Muscle of back (tissue), 11 donors: Measurements from ENCODE around the gene CDC5L. TPM values are rescaled to one million over a fixed set of nuclear protein-coding genes. Genes with fewer than 3 reads are reported as not detected.

Experiments
- DNase-seq, 3 donors: peaks; one replicate each; pipeline versions ENCODE4 v3.0.0 to v3.0.0-alpha.2; 2013
- polyA plus RNA-seq, 10 donors: library from polyadenylated mRNA; unstranded; fragments of 120-200 nt; gene quantifications; one replicate each; pipeline ENCODE4 v1.2.1, GENCODE V29; 2013; ENCODE audit not compliant: insufficient read length in 10 of 10

Gene CDC5L
- polyA plus RNA-seq, 10 donors: 22.0 to 31.3 (median 25.8) TPM

DNA sequence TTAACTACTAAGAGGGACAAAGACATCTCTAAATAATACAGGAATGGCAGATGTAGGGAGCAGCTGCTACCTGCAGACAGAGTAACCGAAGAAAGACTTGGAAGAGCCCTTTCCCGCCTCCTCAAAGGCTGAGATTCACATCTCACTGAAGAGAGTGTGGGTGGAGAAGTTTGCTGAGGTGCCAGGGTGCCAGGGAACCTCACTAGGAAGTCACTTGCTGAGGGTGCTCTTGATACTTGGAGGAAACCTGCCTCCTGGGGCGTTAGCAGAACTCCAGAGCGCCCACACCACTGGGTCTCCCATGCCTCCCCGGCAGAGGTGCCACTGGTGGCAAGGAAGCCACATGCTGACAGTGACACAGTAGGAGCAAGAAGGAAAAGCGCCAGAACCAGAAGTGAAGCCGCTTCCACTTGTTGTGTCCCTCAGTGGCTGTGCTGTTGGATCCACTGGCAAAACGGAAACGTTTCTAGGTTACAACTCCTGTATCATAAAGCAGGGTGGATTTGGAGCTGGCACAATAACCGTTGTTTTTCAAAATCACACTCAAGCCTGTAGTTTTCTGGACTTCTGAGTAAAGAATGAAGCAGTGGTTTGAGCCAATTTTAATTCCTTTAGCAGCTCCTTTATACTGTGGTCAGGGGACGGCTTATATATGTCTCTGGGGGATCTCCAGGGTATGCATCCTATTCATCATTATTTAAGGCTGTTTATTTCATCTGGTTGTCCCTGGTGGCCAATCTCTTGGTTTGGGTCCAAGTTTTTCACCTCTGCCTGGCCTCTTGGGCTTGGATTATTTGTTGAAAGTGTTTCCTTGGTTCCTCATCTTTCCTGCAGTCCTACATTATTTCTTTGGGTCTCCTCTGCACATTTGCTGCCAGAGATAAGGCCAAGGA, 64.5 kb downstream of the CDC5L start:
- DNase-seq: no peak

DNA sequence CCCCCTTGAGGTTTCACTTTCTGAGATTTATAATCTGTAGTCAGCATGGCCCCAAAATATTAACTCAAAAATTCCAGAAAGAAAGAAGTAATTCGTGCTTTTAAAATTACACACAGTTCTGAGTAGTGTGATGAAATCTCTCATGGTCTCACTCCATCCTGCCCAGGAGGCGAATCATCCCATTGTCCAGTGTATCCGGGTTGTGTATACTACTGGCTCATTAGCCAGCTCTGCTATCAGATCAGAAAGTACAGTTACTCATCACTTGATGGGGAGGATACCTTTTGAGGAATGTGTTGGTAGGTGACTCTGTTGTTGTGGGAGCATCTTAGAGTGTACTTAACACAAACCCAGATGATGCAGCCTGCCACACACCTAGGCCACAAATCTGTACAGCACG, 65.2 kb downstream of the CDC5L start:
- DNase-seq: peak in 1 of 3 donors; percentile 59

DNA sequence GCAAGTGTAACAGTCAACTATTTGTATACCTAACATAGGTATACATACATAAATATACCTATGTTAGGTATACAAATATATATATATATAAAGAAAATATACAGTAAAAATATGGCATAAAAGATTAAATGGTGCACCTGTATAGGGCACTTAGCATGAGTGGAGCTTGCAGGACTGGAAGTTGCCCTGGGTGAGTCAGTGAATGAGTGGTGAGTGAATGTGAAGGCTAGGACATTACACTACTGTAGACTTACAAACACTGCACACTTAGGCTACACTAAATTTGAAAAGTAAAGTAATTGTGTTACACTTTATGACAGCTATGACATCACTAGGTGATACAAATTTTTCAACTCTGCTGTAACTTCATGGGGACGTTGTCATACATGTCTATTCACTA, 65.6 kb downstream of the CDC5L start:
- no peak for DNase-seq

DNA sequence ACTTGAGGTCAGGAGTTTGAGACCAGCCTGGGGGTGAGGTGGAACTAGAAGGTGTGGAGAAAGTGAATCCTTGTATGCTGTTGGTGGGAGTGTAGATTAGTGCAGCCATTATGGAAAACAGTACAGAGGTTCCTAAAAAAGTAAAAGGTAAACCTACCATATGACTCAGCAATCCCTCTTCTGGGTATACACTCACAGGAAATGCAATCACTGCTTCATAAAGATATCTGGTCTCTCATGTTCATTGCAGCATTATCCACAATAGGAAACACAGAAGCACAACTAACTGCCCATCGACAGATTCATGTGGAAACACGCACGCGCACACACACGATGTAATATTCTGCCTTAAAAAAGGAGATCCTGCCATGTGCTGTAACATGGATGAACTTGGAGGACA, 66.7 kb downstream of the CDC5L start:
- no peak for DNase-seq

DNA sequence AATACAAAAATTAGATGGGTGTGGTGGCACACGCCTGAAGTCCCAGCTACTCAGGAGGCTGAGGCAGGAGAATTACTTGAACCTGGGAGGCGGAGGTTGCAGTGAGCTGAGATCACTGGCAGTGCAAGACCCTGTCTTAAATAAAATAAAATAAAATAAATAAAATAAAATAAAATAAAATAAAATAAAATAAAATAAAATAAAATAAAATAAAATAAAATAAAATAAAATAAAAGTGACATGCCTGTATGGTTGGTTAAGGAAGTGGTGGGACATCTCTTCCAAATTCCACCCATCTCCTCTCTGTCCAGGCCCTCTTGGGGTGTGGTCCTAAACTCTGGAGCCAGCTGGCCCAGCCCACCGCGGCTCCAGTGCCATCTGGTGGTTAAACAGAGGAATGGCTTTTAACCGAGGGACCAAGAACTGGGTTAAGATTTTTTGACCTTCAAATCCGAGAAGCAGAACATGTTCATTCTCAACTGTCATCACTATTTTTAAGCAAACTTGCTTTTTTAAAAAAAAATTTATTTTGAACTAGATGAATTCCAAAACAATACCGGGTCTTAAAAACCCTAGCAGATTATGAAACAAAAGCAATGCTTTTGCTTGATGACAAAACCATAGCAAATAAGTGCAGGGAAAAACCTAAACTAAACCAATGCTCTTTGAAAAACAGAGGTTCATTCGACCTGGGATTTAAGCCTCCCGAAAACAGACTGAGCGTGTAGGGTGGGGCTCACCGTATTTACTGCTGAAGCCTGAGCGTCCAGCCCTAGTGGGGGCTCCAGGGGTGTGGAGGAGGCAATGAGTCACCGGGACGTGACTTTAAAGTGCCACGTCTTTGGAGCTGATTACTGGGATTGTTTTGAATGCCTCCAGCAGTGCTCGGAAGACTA, 68.8 kb downstream of the CDC5L start:
- peak in 1 of 3 donors; percentile 38 for DNase-seq

DNA sequence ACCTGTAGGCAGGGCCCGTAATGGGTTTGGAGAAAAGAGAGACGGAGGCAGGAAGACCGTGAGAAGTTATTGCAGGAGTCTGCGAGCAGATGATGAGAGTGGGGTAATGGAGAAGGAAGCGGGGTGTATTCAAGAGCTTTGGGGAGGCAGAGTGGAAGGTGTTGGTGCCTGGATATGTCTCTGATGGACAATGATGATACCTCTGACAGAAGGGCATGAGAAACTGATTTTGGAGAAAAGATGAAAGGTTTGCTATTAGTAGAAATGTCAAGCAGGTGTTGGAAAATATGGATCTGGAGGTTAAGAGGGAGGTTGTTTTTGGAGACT, 69.4 kb downstream of the CDC5L start:
- no peak for DNase-seq

DNA sequence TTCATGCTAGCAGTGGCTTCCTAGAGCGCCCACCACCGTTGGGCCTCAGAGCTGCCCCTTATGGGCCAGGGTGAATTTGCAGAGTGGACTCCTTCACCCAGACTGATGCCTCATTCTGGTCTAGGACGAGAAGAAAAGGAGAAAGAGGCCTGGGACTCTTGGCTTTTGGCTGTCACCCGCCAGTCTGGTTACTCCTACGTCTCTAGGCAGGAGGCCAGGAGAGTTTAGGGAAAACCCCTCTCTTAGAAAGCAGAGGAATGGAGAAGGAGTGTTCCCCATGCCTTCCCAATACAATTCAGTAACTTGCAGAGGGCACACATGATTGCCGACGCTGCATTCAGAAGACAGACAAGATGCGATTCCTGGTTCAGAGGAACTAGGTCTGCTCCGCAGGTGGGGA, 70.1 kb downstream of the CDC5L start:
- DNase-seq: no peak

DNA sequence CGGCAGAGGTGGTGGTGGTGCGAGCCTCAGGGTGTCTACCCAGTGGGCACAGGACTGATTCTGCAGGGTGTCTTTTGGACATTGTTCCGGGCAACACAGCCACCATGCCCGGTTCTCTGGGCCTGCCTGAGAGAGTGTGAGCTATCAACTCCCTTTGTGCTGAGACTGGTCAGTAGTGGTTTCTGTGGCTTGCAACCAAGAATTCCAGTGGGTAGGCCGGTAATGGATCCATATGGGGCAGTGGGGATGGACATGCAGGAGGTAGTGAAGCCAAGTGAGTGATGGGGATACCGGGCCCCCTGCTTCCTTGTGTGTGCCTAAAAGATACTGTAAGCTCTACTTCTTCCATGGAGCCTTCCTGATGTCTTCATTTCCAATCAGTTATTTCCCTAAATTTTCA, 71.0 kb downstream of the CDC5L start:
- no peak for DNase-seq

DNA sequence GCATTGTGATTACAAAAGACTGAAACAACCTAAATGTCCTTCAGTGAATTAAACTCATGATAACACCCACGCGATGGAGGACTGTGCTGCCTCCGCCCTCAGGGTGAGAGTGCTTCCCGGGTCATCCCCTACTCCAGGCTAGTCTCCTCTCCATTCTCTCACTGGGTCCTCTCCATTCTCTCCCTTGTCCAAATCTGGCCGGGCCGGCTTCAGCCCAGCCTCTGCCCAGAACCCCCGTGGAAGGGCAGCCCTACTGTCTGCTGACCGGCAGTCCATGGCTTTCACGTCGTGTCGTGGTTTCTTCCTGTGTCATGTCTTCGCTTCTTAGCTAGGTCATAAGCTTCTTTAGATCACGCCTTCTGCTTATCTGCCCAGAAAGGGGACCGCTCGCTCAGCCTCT, 74.8 kb downstream of the CDC5L start:
- DNase-seq: no peak

DNA sequence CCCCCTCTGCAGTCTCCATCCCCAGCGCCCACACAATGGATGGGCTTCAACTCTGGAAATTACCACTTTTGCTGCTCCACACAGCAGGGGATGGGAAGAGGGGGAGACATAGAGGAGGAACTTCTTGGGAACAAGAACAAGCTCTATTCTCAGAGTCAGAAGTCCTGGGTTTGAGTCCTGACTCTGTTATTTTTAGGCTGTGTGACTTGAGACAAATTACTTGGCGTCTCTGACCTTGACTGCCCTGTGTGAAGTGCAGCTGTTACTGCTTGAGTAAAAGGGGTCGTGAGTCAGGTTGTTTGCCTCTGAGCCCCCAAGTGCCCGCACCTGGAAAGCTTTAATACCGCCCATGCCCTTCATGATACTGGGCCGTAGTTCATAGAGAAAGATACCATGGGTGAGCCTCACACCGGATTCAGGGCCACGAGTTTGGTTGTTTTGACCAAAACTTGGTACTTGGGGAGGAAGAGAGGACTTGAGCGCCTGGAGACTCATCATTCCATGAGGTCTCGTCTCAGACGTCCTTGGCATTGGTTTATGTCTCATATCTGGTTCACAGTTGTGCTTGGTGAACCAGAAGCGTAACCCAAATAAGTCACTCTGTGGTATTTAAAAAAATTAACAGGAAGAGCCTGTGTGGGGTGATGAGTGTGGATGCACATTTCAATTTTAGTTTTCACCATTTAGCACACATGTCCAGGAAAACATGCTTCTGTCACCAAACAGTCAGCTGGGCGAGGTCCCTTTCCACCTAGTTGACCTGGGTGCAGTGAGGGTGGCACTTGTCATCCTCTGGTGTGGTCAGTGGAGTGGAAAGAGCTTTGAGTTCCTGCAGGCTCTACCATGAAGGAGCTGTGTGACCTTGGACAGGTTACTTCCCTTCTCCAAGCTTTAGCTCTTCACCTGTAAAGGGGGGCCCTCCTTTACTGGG, 75.6 kb downstream of the CDC5L start:
- no peak for DNase-seq

DNA sequence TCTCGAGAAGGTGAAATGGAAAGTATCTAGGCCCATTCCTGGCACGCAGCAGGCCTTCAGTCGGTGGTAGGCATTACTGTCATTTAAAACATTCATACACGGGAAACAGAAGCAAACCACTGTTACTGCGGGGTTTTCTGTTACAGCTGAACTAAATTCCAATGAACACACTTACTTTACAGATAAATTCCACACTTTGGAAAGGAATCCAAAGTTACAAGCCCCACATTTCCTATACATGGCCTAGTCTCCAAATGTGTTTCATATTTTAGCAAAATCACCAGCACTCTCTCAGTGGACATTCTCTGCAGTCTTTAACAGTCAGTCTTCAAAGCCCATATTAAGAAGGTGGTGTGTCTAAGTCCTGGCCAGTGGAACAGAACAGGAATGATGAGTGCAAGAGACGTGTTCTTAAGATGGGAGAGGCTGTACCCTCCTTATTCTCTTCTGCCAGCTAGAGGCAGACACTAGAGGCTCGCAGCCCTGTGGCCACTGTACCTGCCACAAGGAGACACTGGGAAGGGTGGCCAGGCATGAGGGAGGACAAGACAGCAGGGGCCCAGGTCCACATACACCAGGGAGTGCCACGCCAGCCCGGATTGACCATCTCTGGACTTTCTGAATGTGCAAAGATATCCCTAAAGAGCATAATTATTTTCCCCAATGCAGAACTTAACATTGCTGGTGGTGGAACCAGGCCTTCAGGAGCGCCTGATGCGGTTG, 76.4 kb downstream of the CDC5L start:
- no peak for DNase-seq

DNA sequence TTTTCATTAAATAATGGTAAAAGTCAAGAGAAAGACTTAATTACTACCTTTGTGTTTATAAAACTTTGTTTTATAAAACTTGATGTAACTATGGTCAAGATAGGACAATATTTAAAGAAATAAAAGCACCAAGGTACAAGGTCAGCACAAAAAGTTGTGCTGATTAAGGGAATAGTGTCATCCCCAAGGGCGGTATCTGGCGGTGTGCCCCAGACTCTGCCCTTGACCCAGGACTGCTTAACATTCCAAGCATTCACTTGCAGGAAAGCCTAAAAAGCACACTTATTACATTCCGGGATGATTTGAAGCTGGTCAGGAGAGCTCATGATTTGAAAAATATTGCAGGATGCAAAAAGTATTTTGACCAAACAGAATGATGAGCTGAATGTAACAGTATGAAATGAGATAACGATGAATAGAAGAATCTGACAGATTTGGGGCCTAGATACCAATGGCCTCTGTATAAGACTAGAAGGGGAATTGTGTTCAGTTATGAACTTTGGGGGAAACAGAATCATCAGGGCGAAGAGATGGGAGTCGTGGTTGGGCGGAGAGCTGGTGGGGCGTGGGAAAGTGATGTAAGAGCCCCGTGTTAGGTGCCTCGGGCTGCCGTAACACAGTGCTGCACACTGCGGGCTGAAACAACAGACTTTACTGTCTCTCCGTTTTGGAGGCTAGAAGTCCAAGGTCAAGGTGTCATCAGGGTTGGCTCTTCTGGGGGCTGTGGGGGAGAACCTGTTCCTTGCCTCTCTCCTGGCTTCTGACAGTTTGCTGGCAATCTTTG, 77.2 kb downstream of the CDC5L start:
- DNase-seq: no peak

DNA sequence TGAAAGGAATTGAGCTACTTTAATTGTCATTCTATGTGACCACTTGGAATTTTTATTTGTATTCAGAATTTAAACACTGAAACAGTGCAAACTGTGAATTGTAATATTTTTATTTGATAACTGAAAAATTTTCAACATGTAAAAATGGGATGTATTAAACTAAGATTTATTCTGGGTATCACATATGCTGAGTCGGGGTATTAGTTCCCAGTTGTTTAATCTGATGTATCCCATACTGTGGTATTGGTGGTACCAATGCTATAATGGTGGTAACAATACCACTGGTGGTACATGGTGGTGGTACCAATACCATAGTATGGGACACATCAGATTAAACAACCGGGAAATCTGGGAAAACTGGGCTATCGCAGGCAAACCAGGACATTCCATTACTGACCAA, 79.4 kb downstream of the CDC5L start:
- no peak for DNase-seq

DNA sequence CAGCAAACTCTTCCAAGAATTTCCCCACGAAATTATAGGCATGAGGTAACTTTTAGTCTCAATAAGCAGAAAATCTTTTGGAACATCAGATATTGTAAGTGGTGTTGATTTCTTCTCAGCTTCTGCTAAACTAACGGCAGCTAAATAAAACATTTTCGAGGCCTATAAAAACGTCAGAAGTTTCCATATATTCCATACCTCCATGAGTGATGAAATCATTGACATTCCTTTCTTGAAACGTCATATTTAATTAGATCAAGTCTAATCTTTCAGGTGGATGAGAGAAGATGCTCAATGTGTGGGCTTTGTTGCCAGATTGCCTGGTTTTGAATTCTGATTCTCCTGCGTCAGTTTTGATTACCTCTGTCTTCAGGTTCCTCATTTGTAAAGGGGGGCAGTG, 81.3 kb downstream of the CDC5L start:
- DNase-seq: no peak

DNA sequence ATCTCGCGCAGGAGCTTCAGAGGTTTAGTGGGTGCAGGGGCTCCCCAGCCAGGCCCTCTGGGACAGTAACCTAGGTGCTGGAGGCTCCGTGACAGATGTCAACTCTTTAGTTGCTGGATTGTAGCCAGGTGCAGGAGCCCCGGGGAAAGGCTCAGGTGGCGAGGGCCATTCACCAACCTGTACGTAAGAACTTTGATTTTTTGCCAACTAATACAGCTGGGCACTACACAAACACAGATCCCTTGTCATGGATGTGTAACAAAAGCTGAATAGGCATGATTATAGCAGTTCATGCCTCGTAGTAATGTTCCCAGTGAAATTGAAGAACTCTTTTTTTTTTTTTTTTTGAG, 82.6 kb downstream of the CDC5L start:
- DNase-seq: no peak

DNA sequence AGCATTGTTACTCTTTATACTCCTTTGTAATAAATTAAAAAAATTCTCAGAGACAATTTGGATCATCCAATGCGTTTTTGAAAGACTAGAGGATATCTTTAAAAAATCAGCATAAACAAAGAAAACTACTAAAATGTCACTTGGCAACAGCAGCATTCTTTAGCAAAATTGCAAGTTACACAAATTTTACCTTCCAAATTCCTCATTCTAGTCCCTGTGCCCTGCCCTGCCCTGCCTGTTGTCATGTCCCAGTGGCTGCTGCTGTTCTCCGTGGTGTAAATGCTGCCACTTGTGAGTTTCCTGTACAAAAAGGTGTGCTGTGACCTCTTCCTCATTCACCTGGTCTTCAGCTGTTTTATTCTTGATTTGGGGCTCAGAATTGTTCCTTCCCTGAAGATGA, 83.2 kb downstream of the CDC5L start:
- DNase-seq: no peak

DNA sequence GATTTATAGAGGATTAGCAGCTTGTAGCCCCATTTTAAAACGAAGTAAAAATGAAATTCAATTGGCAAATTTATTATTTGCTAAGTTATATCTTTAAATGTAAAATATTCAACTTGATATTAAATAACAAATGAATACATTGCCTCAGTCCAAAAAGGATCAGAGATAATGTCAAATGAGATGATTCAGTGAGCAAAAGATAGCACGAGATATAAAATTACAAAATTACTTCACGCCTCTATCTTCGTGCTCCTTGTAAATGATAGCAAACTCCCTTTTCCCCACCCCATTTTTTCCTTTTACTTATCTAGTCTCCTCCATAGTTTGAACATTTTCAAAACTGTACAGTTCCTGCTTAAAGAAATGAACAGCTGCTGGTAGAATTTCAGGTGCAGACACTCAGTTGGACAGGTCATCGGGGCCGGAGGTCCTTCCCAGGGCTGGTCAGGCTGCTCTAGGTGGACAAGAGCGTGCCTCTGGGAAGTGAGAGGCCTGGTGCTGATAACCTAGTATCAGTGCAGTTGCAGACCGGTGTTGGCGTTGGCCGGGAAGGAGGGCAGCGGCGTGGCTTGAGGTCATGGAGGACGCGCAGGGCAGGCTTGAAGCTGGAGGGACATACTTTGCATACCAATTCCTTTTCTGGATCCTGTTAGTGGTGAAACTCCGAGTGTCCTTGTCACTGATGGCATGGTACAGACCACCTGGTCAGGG, 83.9 kb downstream of the CDC5L start:
- no peak for DNase-seq

DNA sequence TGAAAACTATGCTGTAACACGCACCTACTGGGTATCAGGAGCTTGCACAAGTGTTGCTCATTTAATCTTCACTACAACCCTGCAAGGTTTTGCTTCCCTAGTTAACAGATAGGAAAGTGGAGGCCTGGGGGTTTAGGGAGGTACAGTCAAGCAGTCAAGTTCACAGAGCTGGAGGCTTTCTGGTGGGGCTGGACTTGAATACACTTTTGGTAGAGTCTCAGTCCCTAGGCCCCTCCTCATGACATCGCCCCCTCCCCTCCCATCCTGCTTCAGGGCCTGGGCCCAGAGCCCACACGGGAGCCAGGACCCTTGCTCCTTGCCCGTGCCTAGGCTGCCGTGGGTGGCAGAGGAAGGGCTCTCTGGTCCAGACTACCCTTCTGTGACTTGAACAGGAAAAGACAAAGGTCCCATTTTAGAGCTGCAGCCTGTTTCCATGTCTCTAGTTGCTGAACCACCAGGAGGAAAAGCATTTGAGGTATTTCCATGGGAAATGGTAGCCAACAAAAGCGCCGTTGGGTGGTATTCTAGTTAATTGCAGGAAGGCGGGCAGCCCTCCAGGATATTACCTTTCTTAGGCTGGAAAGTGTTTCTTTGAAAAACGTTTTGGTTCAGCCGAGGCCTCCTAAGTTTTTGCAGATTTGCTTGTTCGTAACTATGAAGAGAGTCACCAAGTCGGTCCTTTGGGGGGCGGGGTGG, 84.9 kb downstream of the CDC5L start:
- DNase-seq: no peak
